Activated naive CD8-positive, alpha-beta T cell treated with anti-CD3 and anti-CD28 coated beads, Interleukin-2, amount 50 U/mL, for 24 hours (primary cell): ENCODE results near the gene MPL.

Experiments
- ATAC-seq: fragments of 150-1000 bp; cut with Tn5 transposase; one replicate; pipeline ENCODE4 v1.10.0; 2021
- DNase-seq: peaks from one replicate; pipeline ENCODE4 v3.0.0; 2021
- H3K27ac Mint-ChIP-seq: one replicate; pipeline ENCODE4 v1.8.0; 2021; ENCODE audit warnings: mild to moderate bottlenecking, mixed read lengths
- H3K27me3 Mint-ChIP-seq: one replicate; pipeline ENCODE4 v1.8.0; 2021; ENCODE audit warnings: mixed read lengths
- H3K36me3 Mint-ChIP-seq: one replicate; pipeline ENCODE4 v1.8.0; 2021; ENCODE audit warnings: low read depth, mixed read lengths
- H3K4me1 Mint-ChIP-seq: one replicate; pipeline ENCODE4 v1.8.0; 2021; ENCODE audit warnings: mixed read lengths
- H3K4me3 Mint-ChIP-seq: one replicate; pipeline ENCODE4 v1.8.0; 2021; ENCODE audit warnings: mild to moderate bottlenecking, moderate library complexity, mixed read lengths
- H3K9me3 Mint-ChIP-seq: one replicate; pipeline ENCODE4 v1.8.0; 2021; ENCODE audit warnings: mixed read lengths

Gene MPL

DNA sequence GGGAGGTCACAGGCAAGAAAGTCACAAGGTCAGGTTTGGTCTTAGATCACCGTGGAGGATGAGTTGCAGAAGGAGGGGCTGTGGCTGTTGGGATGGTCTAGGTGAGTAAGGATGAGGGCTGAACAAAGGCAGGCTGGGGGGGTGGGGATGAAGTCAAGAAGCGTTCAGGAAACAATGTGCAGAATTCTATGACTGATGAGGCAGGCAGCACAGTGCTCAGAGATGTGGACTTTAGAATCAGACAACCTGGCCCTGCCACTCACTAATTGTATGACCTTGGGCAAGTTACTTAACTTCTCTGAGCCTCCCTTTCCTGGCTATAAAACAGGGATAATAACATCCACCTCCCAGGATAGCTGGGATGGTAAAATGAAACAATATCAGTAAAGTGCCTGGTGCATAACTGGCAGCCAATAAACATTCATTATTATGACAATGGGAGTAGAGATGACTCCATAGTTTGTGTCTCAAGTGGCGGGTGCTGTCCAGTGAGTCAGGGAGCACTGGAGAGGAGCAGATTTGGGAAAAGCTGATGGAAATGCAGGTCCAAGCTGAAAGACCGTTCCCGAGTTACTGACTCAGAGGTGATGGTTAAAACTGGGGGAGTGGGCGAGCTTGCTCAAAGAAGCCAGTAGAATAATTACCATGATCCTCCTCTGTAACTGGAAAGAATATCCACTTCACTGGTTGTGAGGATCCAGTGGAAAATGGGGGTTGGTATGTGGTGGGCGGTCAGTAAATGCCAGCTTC lies 34.7 kb upstream of the MPL start:
- no peaks in the 10 kb centered on the region for H3K4me1 Mint-ChIP-seq
- H3K9me3 Mint-ChIP-seq = no peaks in the 10 kb centered on the region
- H3K27ac Mint-ChIP-seq = no peak overlapping the region
- H3K27me3 Mint-ChIP-seq = peaks cover 3% of the 10 kb centered on the region
- no peak overlapping the region for H3K4me3 Mint-ChIP-seq
- H3K36me3 Mint-ChIP-seq = no peaks in the 10 kb centered on the region
- ATAC-seq = no peak
- no peak for DNase-seq

DNA sequence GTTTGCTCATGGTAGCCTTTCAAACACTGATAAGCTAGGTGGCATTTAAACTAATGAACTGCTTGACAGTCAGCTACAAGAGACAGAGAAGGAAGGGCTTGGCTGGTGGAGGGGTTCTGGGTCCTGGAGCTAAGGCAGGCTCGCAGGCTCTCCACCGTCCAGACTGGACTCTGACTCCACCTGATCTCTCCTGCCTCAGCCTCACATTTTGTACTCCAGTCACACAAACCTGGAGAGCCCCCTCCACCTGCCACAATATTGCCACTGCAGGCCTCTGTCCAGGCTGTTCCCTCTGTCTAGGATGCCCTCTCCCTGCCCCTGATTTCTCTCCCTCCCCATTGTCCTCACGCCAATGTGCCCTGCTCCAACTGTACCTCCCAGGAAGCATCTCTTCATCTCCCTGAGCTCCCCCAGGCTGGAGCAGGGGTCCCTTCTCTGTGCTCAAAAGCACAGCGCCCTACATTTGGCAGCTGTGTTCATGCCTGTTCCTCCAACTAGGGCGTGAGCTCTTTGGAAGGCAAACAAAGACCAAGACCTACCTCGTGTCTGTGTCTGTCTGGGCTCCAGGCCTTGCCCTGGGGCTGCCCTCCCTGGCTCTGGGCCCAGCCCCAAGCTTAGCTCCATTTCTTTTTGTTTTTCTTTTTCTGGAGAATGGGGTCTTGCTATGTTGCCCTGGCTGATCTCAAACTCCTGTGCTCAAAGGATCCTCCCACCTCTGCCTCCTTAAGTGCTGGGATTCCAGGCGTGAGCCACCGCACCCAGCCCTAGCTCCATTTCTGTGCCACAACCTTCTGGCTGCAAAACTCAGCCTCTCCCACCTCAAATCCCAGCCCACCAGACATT lies 33.9 kb upstream of the MPL start:
- Mint-ChIP-seq H3K27ac (no peak overlapping the region), H3K9me3 (no peaks in the 10 kb centered on the region), H3K4me3 (no peak overlapping the region), H3K36me3 (no peaks in the 10 kb centered on the region), H3K4me1 (no peaks in the 10 kb centered on the region), H3K27me3 (peaks cover 3% of the 10 kb centered on the region)
- no peak for ATAC-seq
- no peak for DNase-seq

DNA sequence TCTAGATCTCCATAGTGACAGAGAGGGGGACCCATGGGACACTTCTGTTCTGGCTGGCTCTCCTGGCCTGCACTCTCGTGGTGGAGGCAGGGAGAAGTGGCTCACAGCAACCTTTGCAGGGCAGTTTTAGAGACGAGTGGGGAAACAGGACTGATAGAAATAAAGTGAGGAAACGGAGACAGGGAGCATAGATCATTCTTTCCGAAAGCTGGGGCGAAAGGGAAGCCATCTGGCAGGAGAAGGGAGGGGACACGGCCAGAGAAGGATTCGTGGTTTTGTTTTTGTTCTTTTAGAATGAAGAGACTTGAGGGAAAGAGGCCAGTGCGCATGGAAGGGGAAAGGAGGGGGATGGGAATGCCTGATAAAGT lies 33.3 kb upstream of the MPL start:
- H3K4me1 Mint-ChIP-seq = no peaks in the 10 kb centered on the region
- H3K36me3 Mint-ChIP-seq = no peaks in the 10 kb centered on the region
- peaks cover 3% of the 10 kb centered on the region for H3K27me3 Mint-ChIP-seq
- no peaks in the 10 kb centered on the region for H3K9me3 Mint-ChIP-seq
- no peak for ATAC-seq
- H3K27ac Mint-ChIP-seq = no peak overlapping the region
- H3K4me3 Mint-ChIP-seq = no peak overlapping the region
- no peak for DNase-seq

DNA sequence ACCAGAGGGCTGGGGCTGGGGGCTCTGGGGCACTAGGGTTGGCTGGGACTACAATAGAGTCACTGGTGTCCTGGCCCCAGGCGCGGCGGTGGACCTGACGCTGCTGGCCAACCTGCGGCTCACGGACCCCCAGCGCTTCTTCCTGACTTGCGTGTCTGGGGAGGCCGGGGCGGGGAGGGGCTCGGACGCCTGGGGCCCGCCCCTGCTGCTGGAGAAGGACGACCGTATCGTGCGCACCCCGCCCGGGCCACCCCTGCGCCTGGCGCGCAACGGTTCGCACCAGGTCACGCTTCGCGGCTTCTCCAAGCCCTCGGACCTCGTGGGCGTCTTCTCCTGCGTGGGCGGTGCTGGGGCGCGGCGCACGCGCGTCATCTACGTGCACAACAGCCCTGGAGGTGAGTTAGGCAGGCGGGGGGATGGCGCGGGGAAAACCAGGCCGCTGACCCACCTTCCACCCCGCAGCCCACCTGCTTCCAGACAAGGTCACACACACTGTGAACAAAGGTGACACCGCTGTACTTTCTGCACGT lies 32.8 kb upstream of the MPL start:
- Mint-ChIP-seq H3K27ac (no peak overlapping the region), H3K27me3 (peaks cover 3% of the 10 kb centered on the region), H3K9me3 (no peaks in the 10 kb centered on the region), H3K4me1 (no peaks in the 10 kb centered on the region), H3K36me3 (no peaks in the 10 kb centered on the region), H3K4me3 (no peak overlapping the region)
- DNase-seq (no peak), ATAC-seq (no peak)

DNA sequence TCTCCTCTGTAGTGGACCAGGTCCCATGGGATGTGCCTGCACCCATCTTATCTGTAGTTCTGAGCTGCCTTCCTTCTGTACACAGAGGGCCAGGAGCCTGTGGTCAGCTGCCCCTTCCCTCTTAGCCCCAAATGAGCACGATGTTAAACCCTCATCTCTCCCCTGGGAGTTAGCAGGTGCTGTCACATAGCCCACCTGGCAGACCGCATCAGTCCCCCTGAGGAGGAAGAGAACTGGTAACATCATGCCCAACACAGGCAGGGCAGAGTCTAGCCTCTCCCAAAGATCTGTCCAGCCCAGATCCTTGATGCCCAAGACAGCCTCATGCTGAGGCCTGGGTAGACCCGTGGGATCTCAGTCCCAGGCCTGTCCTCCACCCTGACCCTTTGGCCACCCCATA lies 32.2 kb upstream of the MPL start:
- Mint-ChIP-seq H3K27me3 (peaks cover 3% of the 10 kb centered on the region), H3K36me3 (no peaks in the 10 kb centered on the region), H3K9me3 (no peaks in the 10 kb centered on the region), H3K4me3 (no peak overlapping the region), H3K27ac (no peak overlapping the region), H3K4me1 (no peaks in the 10 kb centered on the region)
- no peak for DNase-seq
- ATAC-seq = no peak

DNA sequence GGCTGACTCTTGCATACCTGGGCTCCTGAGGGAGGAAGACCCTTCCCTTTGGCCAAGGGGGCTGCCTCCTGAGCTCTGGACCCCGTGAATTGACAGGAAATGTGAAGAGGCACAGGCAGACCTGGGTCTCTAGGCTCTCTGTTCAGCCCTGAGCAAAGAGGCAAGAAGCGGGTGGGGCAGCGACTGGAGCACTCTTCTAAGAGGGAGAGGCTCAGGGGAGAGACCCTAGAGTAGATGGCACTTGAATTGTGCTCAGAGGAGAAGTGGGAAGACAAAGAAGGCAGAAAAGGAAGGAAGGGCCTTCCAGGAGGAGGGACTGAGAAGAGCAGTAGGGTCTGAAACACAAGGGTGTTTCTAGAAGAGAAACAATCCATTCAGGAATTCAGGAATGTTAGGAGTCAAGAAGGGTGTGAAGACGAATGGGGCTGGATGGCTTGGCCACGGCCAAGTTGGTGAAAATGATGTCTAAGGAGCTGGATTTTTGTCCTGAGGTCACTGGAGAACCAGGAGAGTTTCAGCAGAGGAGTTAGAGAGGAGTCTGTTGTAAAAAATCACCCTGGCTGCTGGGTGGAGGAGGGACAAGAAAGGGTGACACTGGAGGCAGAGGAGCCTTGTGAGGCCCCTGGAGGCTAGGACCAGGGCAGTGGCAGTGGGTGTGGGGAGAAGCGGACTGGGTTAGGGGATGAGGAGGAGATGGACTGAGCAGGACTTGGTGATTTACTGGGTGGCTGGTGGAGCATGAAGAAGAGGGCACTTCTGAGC lies 31.5 kb upstream of the MPL start:
- DNase-seq (no peak), ATAC-seq (no peak)
- Mint-ChIP-seq H3K27me3 (peaks cover 3% of the 10 kb centered on the region), H3K4me3 (no peak overlapping the region), H3K4me1 (no peaks in the 10 kb centered on the region), H3K27ac (no peak overlapping the region), H3K9me3 (no peaks in the 10 kb centered on the region), H3K36me3 (no peaks in the 10 kb centered on the region)

DNA sequence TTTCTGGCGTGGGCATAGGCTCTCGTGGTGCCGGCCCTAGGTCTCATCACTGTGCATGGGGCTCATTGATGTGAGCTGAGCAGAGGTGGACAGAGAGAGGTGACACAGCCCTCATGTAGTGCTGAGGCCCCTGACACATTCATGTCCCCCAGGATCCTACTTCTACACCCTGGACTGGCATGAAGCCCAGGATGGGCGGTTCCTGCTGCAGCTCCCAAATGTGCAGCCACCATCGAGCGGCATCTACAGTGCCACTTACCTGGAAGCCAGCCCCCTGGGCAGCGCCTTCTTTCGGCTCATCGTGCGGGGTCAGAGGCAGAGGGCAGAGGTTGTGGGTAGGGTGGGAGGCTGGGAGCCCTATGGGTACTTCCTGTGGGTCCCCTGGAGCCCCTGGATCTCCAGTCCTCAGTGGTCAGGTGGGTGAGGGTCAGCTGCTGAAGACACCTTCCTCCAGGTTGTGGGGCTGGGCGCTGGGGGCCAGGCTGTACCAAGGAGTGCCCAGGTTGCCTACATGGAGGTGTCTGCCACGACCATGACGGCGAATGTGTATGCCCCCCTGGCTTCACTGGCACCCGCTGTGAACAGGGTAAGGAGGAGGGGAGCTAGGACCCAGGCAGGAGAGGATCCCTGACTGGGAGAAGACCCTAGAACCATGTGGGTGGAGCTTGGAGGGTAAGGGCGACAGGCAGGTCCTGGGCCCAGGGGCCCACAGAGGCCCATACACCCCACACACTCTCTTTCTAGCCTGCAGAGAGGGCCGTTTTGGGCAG lies 30.7 kb upstream of the MPL start:
- no peak for ATAC-seq
- Mint-ChIP-seq H3K27ac (no peak overlapping the region), H3K27me3 (peaks cover 3% of the 10 kb centered on the region), H3K4me1 (no peaks in the 10 kb centered on the region), H3K36me3 (no peaks in the 10 kb centered on the region), H3K9me3 (no peaks in the 10 kb centered on the region), H3K4me3 (no peak overlapping the region)
- no peak for DNase-seq

DNA sequence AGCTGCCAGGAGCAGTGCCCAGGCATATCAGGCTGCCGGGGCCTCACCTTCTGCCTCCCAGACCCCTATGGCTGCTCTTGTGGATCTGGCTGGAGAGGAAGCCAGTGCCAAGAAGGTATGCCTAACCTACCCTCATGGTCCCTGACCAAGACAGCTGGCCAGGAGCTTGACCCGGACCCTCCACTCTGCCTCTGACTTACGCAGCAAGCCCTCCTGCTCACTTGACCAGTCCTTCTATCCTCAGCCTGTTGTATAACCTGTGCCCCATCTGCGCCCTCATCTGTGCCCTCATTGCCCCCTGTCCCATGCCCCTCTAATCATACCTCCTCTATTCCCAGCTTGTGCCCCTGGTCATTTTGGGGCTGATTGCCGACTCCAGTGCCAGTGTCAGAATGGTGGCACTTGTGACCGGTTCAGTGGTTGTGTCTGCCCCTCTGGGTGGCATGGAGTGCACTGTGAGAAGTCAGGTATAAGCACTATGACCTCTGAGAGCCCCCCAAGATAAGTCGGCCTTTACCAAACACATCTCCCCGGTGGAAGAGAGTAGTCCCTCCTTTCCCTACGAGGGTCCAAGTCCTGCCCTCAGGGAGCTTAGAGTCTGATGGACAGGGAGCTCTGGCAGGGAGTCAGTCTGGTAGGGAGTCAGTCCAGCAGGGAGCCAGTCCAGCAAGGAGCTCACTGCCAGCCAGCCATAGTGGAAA lies 30.0 kb upstream of the MPL start:
- peaks cover 3% of the 10 kb centered on the region for H3K27me3 Mint-ChIP-seq
- no peak overlapping the region for H3K4me3 Mint-ChIP-seq
- no peaks in the 10 kb centered on the region for H3K36me3 Mint-ChIP-seq
- no peak overlapping the region for H3K27ac Mint-ChIP-seq
- ATAC-seq (no peak), DNase-seq (no peak)
- no peaks in the 10 kb centered on the region for H3K9me3 Mint-ChIP-seq
- no peaks in the 10 kb centered on the region for H3K4me1 Mint-ChIP-seq

DNA sequence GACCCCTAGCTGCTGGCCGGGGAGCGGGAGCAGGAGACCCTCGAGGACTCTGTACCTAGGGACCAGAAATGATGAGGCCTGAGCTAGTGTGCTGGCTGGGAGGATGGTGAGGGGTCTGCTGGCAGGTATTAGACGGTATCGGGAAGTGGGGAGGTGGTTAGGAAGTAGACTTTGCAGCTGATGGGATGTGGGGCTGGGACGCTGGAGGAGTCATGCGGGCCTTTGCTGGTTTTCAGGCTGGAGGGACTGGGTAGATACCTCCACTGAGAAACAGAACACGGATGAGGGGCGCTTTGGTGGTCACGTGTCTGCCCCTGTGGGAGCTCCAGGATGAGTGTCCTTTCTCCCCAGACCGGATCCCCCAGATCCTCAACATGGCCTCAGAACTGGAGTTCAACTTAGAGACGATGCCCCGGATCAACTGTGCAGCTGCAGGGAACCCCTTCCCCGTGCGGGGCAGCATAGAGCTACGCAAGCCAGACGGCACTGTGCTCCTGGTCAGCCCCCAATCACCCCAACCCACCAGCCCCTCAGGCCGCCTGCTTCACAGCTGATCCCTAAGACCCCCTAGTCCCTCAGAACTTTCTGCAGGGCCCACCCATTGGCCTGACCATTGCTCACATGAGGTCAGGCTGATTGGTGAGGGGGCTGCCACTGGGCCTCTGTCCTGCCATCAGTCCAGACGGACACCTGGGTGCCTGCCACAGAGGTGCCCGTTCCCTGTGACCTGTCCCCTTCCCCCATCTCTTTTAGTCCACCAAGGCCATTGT lies 28.8 kb upstream of the MPL start:
- H3K36me3 Mint-ChIP-seq = no peaks in the 10 kb centered on the region
- no peak overlapping the region for H3K4me3 Mint-ChIP-seq
- no peak overlapping the region for H3K27ac Mint-ChIP-seq
- no peak for DNase-seq
- H3K4me1 Mint-ChIP-seq = no peaks in the 10 kb centered on the region
- H3K27me3 Mint-ChIP-seq = peaks cover 3% of the 10 kb centered on the region
- no peaks in the 10 kb centered on the region for H3K9me3 Mint-ChIP-seq
- ATAC-seq = no peak

DNA sequence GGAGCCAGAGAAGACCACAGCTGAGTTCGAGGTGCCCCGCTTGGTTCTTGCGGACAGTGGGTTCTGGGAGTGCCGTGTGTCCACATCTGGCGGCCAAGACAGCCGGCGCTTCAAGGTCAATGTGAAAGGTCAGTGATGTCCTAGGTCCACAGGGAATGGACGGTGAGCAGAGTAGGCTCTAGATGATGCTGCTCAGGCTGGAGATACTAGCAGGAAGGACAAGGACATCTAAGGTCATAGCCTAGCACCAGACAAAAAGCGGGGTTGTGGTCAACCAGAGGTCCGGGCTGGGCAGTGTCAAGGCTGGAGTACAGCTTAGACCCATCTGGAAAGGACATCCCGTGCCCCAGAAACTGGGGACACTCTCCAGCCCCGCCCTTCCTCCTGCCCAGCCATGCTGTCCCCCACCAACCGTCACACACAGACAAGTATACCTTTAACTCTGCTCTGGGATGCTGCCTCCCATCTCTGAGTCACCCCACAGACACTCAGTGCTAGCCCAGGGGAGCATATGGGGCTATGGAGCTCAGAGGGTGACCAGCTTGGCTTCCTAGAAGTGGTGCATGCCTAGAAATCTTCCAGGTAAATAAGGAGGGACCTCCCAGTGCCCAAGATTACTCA lies 28.1 kb upstream of the MPL start:
- H3K27ac Mint-ChIP-seq = no peak overlapping the region
- H3K9me3 Mint-ChIP-seq = no peaks in the 10 kb centered on the region
- DNase-seq (no peak), ATAC-seq (no peak)
- H3K36me3 Mint-ChIP-seq = no peaks in the 10 kb centered on the region
- no peak overlapping the region for H3K4me3 Mint-ChIP-seq
- H3K27me3 Mint-ChIP-seq = peaks cover 3% of the 10 kb centered on the region
- H3K4me1 Mint-ChIP-seq = no peaks in the 10 kb centered on the region

DNA sequence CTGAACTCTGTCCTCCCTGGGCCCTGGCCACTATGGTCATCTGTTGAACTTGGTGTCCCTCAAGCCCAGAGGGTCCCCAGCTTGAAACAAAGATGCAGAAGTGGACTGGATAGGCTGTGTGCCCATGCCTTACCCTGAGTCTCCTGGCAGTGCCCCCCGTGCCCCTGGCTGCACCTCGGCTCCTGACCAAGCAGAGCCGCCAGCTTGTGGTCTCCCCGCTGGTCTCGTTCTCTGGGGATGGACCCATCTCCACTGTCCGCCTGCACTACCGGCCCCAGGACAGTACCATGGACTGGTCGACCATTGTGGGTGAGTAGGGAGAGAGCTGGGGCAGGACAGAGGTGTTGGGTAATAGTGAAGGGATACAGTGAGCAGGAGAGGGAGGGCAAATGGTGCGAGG lies 26.1 kb upstream of the MPL start:
- peak; percentile 11 for ATAC-seq
- Mint-ChIP-seq H3K4me1 (no peaks in the 10 kb centered on the region), H3K27me3 (no peaks in the 10 kb centered on the region), H3K4me3 (no peak overlapping the region), H3K9me3 (no peaks in the 10 kb centered on the region), H3K27ac (no peak overlapping the region), H3K36me3 (no peaks in the 10 kb centered on the region)
- no peak for DNase-seq

DNA sequence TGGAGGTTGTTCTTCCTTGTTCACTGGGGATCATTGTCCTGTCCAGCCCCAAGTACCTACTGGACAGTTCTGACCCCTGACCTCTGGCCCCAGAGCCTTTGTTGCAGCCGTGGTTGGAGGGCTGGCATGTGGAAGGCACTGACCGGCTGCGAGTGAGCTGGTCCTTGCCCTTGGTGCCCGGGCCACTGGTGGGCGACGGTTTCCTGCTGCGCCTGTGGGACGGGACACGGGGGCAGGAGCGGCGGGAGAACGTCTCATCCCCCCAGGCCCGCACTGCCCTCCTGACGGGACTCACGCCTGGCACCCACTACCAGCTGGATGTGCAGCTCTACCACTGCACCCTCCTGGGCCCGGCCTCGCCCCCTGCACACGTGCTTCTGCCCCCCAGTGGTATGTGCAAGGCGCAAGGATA lies 25.4 kb upstream of the MPL start:
- Mint-ChIP-seq H3K27ac (no peak overlapping the region), H3K36me3 (no peaks in the 10 kb centered on the region), H3K27me3 (no peaks in the 10 kb centered on the region), H3K9me3 (no peaks in the 10 kb centered on the region), H3K4me1 (no peaks in the 10 kb centered on the region), H3K4me3 (no peak overlapping the region)
- DNase-seq = no peak
- no peak for ATAC-seq
